A549 treated with dexamethasone at 1 μM for 4 hours (cell line): ENCODE measurements around the gene FRMD3. TPM values are rescaled to one million over a fixed set of nuclear protein-coding genes. Genes with fewer than 3 reads are reported as not detected.

Source experiments
- total RNA-seq: library from RNA; stranded (reverse); fragments of 200-300 nt; extraction: Qiagen RNA extraction; gene quantifications from 5 replicates; pipeline ENCODE4 v1.2.3, GENCODE V29; 2022

The FRMD3 gene
- 4.3 to 7.2 TPM (median 6.4 TPM) in 5 replicates for total RNA-seq

DNA sequence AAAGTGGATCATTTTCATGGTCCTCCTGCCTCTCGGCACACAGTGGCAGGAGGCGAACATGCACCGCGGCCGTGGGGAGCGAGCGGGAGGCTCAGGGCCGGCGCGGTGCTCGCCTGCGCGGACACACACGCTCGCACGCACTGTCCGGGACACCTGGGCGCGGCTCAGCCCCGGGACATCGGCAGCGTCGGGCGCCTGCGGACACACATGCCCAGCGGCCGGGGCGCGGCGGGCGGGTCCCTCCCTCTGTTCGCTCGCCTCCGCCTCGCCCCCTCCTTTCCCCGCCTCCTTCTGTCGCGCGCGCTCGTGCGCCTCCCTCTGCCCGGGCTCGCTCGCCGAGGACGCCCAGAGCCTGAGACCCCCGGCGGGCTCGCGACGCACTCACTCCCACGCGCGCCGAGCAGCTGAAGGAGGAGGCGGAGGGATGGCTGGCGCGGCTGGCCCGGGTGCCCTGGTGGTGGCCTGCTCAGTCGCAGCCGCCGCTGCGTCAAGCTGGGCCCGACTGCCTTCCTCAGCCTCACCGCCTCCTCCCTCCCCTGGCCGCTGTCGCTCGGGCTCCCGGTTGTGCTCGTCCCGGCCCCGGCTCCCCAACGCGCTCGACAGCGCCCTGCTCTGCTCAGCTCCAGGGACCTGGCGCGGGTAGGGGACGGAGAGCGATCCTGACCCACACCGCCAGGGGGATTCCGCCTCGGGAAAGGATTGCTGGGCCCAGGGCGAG is at the start of gene FRMD3:
TSS of gene FRMD3 (minus strand) at position 230 of the 718 bp plus-strand sequence. CDS start at position 60, 170 bp downstream.

Other genes starting within 250 kb of the FRMD3 start
- 6.3 to 7.9 TPM (median 7.2 TPM) in 5 replicates for gene IDNK, start 84.7 kb upstream of the FRMD3 start, total RNA-seq
- 106 to 123 TPM (median 116 TPM) in 5 replicates for gene UBQLN1, start 169.6 kb upstream of the FRMD3 start, total RNA-seq